PFSK-1 (cell line): ENCODE results near the gene TWNK. TPM values are rescaled to one million over a fixed set of nuclear protein-coding genes. Genes with fewer than 3 reads are reported as not detected.

Source experiments
- FOXP2 ChIP-seq: optimal IDR thresholded peaks from 2 replicates; pipeline ENCODE3; 2011; ENCODE audit warnings: borderline replicate concordance, control low read depth, inconsistent platforms; ENCODE audit not compliant: insufficient read depth; ENCODE audit errors: extremely low read length, extremely low read depth
- POLR2AphosphoS5 ChIP-seq: IDR thresholded peaks from 2 replicates; pipeline ENCODE4 v1.6.1; 2012; ENCODE audit warnings: low read depth, mild to moderate bottlenecking, control low read depth, low read length, moderate library complexity
- SIN3A ChIP-seq: IDR thresholded peaks from 2 replicates; pipeline ENCODE4 v1.6.1; 2012; ENCODE audit warnings: mild to moderate bottlenecking, low read length, moderate library complexity, borderline replicate concordance; ENCODE audit not compliant: insufficient read depth
- TAF1 ChIP-seq: IDR thresholded peaks from 2 replicates; pipeline ENCODE4 v1.6.1; 2012; ENCODE audit warnings: low read length, control low read depth, borderline replicate concordance; ENCODE audit not compliant: insufficient read depth
- polyA plus RNA-seq: library from polyadenylated mRNA; unstranded; fragments of >200 nt; gene quantifications from one replicate; pipeline ENCODE4 v1.2.1, GENCODE V29; 2012; ENCODE audit warnings: low read depth, missing spikeins; ENCODE audit not compliant: insufficient read length
- TF ChIP-seq, protein P1 (sequence below), 2 experiments: IDR thresholded peaks; 2 replicates each; pipeline versions ENCODE4 v1.6.1 to v1.8.0; 2011 to 2012; ENCODE audit warnings: low read depth in 2 of 2, low read length in 2 of 2, control low read depth in 1 of 2, inconsistent platforms in 1 of 2, mild to moderate bottlenecking in 1 of 2, moderate library complexity in 1 of 2; ENCODE audit not compliant: insufficient read depth in 1 of 2

The TWNK gene
- polyA plus RNA-seq, result 23.6 TPM

DNA sequence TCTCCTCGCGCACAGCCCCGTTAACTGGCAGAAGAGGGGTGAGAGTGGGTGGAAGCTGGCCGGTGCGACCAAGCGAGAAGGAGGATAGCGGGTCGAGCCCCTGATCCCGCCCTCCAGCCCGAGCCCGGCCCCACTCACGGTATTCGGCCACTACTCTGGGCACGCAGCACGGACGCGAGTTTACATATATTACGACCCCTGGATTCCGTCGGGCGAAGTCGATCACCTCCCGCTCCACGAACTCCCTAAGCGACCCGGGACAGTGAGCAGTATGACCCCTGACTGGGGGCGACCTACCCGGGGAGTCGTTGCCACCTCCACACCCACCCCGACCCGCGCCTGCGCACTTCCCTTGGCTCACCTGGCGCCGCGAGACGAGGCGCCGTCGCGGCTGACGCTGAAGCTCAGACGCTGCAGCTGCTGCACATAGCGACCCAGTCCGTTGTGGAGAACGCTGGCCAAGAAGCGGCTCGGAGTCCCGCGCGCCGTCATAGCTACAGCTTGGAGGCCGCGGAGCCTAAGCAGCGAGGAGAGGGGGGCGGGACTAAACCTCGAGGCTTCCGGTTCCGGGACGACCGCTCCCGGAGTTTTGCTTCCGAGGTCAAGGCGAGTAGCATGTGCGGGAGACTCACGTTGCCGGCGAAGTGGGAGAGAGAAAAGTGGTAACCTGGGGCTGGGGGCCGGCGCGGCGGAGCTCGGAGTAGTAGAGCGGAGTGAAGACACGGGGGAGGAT is at the start of gene TWNK, which contains the start of gene MRPL43:
Gene TWNK (plus strand): TSS at position 592 of the 733 bp plus-strand sequence. CDS start 668 bp downstream, outside the sequence.
Gene MRPL43 (minus strand): TSS at position 546 of the 733 bp plus-strand sequence. CDS start 54 bp downstream, at position 492.
- TF ChIP-seq SIN3A, result peak; percentile 90; the same call in 1 of the 2 replicates
- TF ChIP-seq, protein P1, sequence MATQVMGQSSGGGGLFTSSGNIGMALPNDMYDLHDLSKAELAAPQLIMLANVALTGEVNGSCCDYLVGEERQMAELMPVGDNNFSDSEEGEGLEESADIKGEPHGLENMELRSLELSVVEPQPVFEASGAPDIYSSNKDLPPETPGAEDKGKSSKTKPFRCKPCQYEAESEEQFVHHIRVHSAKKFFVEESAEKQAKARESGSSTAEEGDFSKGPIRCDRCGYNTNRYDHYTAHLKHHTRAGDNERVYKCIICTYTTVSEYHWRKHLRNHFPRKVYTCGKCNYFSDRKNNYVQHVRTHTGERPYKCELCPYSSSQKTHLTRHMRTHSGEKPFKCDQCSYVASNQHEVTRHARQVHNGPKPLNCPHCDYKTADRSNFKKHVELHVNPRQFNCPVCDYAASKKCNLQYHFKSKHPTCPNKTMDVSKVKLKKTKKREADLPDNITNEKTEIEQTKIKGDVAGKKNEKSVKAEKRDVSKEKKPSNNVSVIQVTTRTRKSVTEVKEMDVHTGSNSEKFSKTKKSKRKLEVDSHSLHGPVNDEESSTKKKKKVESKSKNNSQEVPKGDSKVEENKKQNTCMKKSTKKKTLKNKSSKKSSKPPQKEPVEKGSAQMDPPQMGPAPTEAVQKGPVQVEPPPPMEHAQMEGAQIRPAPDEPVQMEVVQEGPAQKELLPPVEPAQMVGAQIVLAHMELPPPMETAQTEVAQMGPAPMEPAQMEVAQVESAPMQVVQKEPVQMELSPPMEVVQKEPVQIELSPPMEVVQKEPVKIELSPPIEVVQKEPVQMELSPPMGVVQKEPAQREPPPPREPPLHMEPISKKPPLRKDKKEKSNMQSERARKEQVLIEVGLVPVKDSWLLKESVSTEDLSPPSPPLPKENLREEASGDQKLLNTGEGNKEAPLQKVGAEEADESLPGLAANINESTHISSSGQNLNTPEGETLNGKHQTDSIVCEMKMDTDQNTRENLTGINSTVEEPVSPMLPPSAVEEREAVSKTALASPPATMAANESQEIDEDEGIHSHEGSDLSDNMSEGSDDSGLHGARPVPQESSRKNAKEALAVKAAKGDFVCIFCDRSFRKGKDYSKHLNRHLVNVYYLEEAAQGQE (IDR thresholded peaks at IDR 0.05; ENCODE audit: insufficient read depth in 1 of 2, low read depth in 2 of 2, low read length in 2 of 2), result peak in 1 of 2 experiments; percentile 18; a peak in 1 of 4 replicates
- peak; percentile 82 for TF ChIP-seq POLR2AphosphoS5
- TF ChIP-seq TAF1, result peak; percentile 93
- TF ChIP-seq FOXP2, result no peak

DNA sequence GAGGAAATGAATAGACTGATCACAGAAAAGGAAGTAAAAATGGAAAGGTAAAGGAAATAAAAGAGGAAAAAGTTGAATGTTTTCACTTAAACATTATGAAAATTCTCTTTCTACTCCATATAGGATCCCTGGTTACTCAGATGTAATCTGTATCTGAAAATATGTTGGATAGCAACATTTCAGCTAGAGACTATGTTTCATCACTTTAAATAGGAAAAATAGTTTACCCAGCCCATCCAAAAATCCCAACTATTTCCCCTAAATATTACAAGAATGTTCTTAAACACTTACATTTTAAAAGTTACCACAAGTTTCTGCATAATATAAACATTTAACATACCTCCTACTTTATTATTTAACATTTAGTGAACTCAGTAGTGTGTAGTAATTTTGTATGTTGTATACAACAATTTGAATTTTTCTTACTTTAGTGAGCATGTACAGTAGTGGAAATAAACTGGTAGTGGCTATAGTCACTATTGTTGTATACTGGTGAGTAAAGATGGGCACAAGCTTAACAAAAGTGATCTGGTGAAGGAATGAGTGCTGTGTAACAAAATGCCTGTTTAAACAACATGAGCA is 47.5 kb upstream of the TWNK start:
- TF ChIP-seq TAF1 (no peak), SIN3A (no peak), FOXP2 (no peak), POLR2AphosphoS5 (no peak)
- TF ChIP-seq, protein P1 (IDR thresholded peaks at IDR 0.05; ENCODE audit: insufficient read depth in 1 of 2, low read depth in 2 of 2, low read length in 2 of 2), result no peak

DNA sequence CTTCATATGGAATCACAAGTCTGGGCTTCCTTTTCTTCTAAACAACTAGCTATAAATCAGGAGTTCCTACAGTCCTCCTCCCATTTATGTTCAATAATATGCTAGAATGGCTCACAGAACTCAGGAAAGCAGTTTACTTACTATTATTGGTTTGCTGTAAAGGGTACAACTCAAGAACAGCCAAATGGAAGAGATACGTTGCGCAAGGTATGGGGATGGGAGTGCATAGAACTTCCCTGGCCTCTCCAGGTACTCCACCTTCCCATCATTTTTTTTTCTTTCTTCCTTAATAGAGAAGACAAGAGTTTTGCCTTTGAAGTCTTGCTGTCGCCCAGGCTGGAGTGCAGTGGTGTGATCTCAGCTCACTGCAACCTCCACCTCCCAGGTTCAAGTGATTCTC is 45.1 kb upstream of the TWNK start:
- TF ChIP-seq, protein P1 (IDR thresholded peaks at IDR 0.05; ENCODE audit: insufficient read depth in 1 of 2, low read depth in 2 of 2, low read length in 2 of 2), result no peak
- TF ChIP-seq TAF1 (no peak), SIN3A (no peak), POLR2AphosphoS5 (no peak), FOXP2 (no peak)

DNA sequence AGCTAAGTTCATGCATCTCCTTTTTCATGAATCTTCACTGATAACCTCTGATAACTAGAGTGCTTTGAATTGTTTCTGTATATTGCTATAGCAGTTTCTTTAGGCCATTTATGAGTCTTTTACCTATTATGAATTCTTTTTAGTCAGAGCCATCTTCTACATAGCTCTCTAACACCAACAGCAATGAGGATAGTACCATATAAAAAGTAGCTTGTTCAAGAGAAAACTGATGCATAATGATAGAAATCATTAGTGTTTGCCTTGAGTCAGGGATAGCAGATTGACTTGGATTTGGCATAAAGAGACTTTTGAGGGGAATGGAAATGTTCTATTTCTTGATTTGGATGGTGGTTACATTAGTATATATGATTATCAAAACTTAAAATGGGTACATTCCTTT is 43.8 kb upstream of the TWNK start:
- no peak for TF ChIP-seq TAF1
- TF ChIP-seq, protein P1 (IDR thresholded peaks at IDR 0.05; ENCODE audit: insufficient read depth in 1 of 2, low read depth in 2 of 2, low read length in 2 of 2), result no peak
- no peak for TF ChIP-seq FOXP2
